Measurements from ENCODE around the gene OS9.

GRCh38 chr12:57765698-57766463, 71.9 kb downstream of the OS9 start:
- TF ChIP-seq, protein P1, sequence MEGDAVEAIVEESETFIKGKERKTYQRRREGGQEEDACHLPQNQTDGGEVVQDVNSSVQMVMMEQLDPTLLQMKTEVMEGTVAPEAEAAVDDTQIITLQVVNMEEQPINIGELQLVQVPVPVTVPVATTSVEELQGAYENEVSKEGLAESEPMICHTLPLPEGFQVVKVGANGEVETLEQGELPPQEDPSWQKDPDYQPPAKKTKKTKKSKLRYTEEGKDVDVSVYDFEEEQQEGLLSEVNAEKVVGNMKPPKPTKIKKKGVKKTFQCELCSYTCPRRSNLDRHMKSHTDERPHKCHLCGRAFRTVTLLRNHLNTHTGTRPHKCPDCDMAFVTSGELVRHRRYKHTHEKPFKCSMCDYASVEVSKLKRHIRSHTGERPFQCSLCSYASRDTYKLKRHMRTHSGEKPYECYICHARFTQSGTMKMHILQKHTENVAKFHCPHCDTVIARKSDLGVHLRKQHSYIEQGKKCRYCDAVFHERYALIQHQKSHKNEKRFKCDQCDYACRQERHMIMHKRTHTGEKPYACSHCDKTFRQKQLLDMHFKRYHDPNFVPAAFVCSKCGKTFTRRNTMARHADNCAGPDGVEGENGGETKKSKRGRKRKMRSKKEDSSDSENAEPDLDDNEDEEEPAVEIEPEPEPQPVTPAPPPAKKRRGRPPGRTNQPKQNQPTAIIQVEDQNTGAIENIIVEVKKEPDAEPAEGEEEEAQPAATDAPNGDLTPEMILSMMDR (conservative IDR thresholded peaks at IDR 0.05; ENCODE audit: low read length) = no peak
- TF ChIP-seq EZH2phosphoT487 (IDR thresholded peaks at IDR 0.05; ENCODE audit: borderline replicate concordance, low read depth, low read length) = no peak

All from OCI-LY7 (cell line).